Loucy (cell line): ENCODE results near the gene CTNND2.
A peak's percentile ranks its signal among the peaks of the same experiment; 100 is the strongest.
"Not testable (repeated sequence)": the region's sequence is repeated elsewhere in the genome, so short reads cannot be mapped to it uniquely, and the experiment has no call there.

ENCODE experiments used
- H2AFZ ChIP-seq: fragments of 200-600 bp; sonication (generic); 2 replicates; pipeline ENCODE4 v1.6.0; 2016; ENCODE audit warnings: antibody characterized with exemption, mild to moderate bottlenecking, low read length, moderate library complexity
- H3F3A ChIP-seq: fragments of 200-600 bp; 2 replicates; pipeline ENCODE4 v1.6.0; 2016; ENCODE audit warnings: antibody characterized with exemption, low read depth, mild to moderate bottlenecking
- H3K27me3 ChIP-seq: fragments of 200-600 bp; sonication (generic); 2 replicates; pipeline ENCODE4 v1.6.1; 2014; ENCODE audit warnings: low read length, mild to moderate bottlenecking; ENCODE audit not compliant: insufficient read depth, poor library complexity, severe bottlenecking
- H3K36me3 ChIP-seq: fragments of 200-600 bp; sonication (generic); 2 replicates; pipeline ENCODE4 v1.6.1; 2016; ENCODE audit warnings: low read length; ENCODE audit not compliant: insufficient read depth
- H3K4me1 ChIP-seq: fragments of 200-600 bp; sonication (generic); 2 replicates; pipeline ENCODE4 v1.5.1; 2014; ENCODE audit warnings: low read length, mild to moderate bottlenecking; ENCODE audit not compliant: insufficient read depth, poor library complexity, severe bottlenecking
- H3K4me2 ChIP-seq: fragments of 200-600 bp; sonication (generic); 2 replicates; pipeline ENCODE4 v1.6.0; 2014; ENCODE audit warnings: antibody characterized with exemption, low read length, low read depth, mild to moderate bottlenecking; ENCODE audit not compliant: poor library complexity, severe bottlenecking
- H3K4me3 ChIP-seq: fragments of 200-600 bp; sonication (generic); 2 replicates; pipeline ENCODE4 v1.5.1; 2014; ENCODE audit warnings: low read length, mild to moderate bottlenecking, mixed read lengths; ENCODE audit not compliant: poor library complexity, severe bottlenecking
- H3K79me2 ChIP-seq: fragments of 200-600 bp; sonication (generic); 2 replicates; pipeline ENCODE4 v1.6.1; 2014; ENCODE audit warnings: low read length; ENCODE audit not compliant: insufficient read depth
- H3K9ac ChIP-seq: fragments of 200-600 bp; sonication (generic); 2 replicates; pipeline ENCODE4 v1.6.0; 2014; ENCODE audit warnings: mild to moderate bottlenecking, low read depth, low read length, moderate library complexity; ENCODE audit not compliant: poor library complexity, severe bottlenecking
- H3K9me2 ChIP-seq: fragments of 200-600 bp; sonication (generic); replicated peaks from 2 replicates; pipeline ENCODE4 v1.6.1; 2016; ENCODE audit warnings: low read depth, low read length, mixed read lengths
- H3K9me3 ChIP-seq: fragments of 200-600 bp; sonication (generic); 2 replicates; pipeline ENCODE4 v1.6.1; 2014; ENCODE audit warnings: mild to moderate bottlenecking, antibody characterized with exemption, low read length, low read depth; ENCODE audit not compliant: insufficient read depth
- H4K20me1 ChIP-seq: fragments of 200-600 bp; sonication (generic); 2 replicates; pipeline ENCODE4 v1.6.0; 2014; ENCODE audit warnings: antibody characterized with exemption, low read length, mild to moderate bottlenecking; ENCODE audit not compliant: insufficient read depth, poor library complexity, severe bottlenecking
- CTCF ChIP-seq: fragments of 200-600 bp; sonication (generic); conservative IDR thresholded peaks from 2 replicates; pipeline ENCODE4 v1.5.1; 2014; ENCODE audit warnings: mild to moderate bottlenecking, antibody characterized with exemption, low read length
- EZH2phosphoT487 ChIP-seq: fragments of 200-600 bp; IDR thresholded peaks from 2 replicates; pipeline ENCODE4 v1.6.1; 2018; ENCODE audit warnings: antibody characterized with exemption, mild to moderate bottlenecking, moderate library complexity, borderline replicate concordance

Gene CTNND2

GRCh38 chr5:11069041-11069440 is 835.2 kb downstream of the CTNND2 start:
- no peak overlapping the region for H2AFZ ChIP-seq
- no peaks in the 10 kb centered on the region for H3K4me1 ChIP-seq

GRCh38 chr5:11065723-11066122 is 838.5 kb downstream of the CTNND2 start:
- not testable (repeated sequence) for H2AFZ ChIP-seq, H3K79me2 ChIP-seq, H3K9me2 ChIP-seq, H3K9ac ChIP-seq, H3K4me3 ChIP-seq, H3K36me3 ChIP-seq, H3K4me2 ChIP-seq, H3K4me1 ChIP-seq, H3F3A ChIP-seq, H3K9me3 ChIP-seq, H4K20me1 ChIP-seq, H3K27me3 ChIP-seq

More at GRCh38 chr5:11069041-11069440, 835.2 kb downstream of the CTNND2 start:
- Histone ChIP-seq H3K79me2 (no peaks in the 10 kb centered on the region), H3K36me3 (no peaks in the 10 kb centered on the region), H3K4me2 (no peak overlapping the region), H3K27me3 (no peaks in the 10 kb centered on the region), H3K9ac (no peak overlapping the region), H3F3A (no peaks in the 10 kb centered on the region), H3K9me3 (no peaks in the 10 kb centered on the region), H4K20me1 (no peaks in the 10 kb centered on the region), H3K4me3 (no peak overlapping the region), H3K9me2 (no peaks in the 10 kb centered on the region)
- TF ChIP-seq CTCF: no peak
- TF ChIP-seq EZH2phosphoT487: no peak

GRCh38 chr5:11064763-11065450 is 839.3 kb downstream of the CTNND2 start:
- Histone ChIP-seq H2AFZ (no peak overlapping the region), H3K9ac (no peak overlapping the region), H3K4me3 (no peak overlapping the region), H3K4me2 (no peak overlapping the region), H3K36me3 (no peaks in the 10 kb centered on the region), H3K9me2 (no peaks in the 10 kb centered on the region), H3K4me1 (no peaks in the 10 kb centered on the region), H4K20me1 (no peaks in the 10 kb centered on the region), H3K27me3 (no peaks in the 10 kb centered on the region), H3K79me2 (no peaks in the 10 kb centered on the region), H3K9me3 (no peaks in the 10 kb centered on the region), H3F3A (no peaks in the 10 kb centered on the region)
- no peak for TF ChIP-seq EZH2phosphoT487
- no peak for TF ChIP-seq CTCF

- no peaks in the 10 kb centered on the region for H3K27me3 ChIP-seq
- no peak overlapping the region for H3K4me2 ChIP-seq
- H3K9me3 ChIP-seq: no peaks in the 10 kb centered on the region
- H2AFZ ChIP-seq: no peak overlapping the region
- no peaks in the 10 kb centered on the region for H3F3A ChIP-seq
- no peak overlapping the region for H3K9ac ChIP-seq
- no peaks in the 10 kb centered on the region for H4K20me1 ChIP-seq
- no peaks in the 10 kb centered on the region for H3K4me1 ChIP-seq
- no peaks in the 10 kb centered on the region for H3K9me2 ChIP-seq
- H3K4me3 ChIP-seq: no peak overlapping the region
- H3K36me3 ChIP-seq: no peaks in the 10 kb centered on the region
- H3K79me2 ChIP-seq: no peaks in the 10 kb centered on the region
- 0 out of 2 replicates have a peak, but pooled peaks have one; percentile 13 for TF ChIP-seq CTCF
- TF ChIP-seq EZH2phosphoT487: no peak
Observed at GRCh38 chr5:11062397-11062796, 841.8 kb downstream of the CTNND2 start.
